GM18505 (cell line): ENCODE measurements around the gene RPS6KB2.

ENCODE experiments used
- ATAC-seq: cut with Tn5 transposase; IDR thresholded peaks from one replicate; pipeline ENCODE4 v1.9.1; 2021; ENCODE audit not compliant: unreplicated experiment
- POLR2A ChIP-seq: IDR thresholded peaks from 4 replicates; pipeline ENCODE4 v1.6.1; 2011; ENCODE audit warnings: borderline replicate concordance; ENCODE audit not compliant: insufficient read depth, insufficient read length; ENCODE audit errors: extremely low read depth

The RPS6KB2 gene

GRCh38 chr11:67392183-67392715 is 36.0 kb upstream of the RPS6KB2 start:
- no peak for TF ChIP-seq POLR2A
- peak; percentile 10 for ATAC-seq

- TF ChIP-seq POLR2A, result no peak
- no peak for ATAC-seq
These were observed 34.9 kb upstream of the RPS6KB2 start for GRCh38 chr11:67393437-67393836.

GRCh38 chr11:67393990-67394389 is 34.3 kb upstream of the RPS6KB2 start:
- no peak for TF ChIP-seq POLR2A
- ATAC-seq, result no peak

- no peak for ATAC-seq
- TF ChIP-seq POLR2A, result no peak
These were observed 32.6 kb upstream of the RPS6KB2 start for GRCh38 chr11:67395555-67396258.

- TF ChIP-seq POLR2A, result no peak
- no peak for ATAC-seq
These were observed 32.1 kb upstream of the RPS6KB2 start for GRCh38 chr11:67396259-67396581.

- no peak for ATAC-seq
- no peak for TF ChIP-seq POLR2A
These were observed 31.5 kb upstream of the RPS6KB2 start for GRCh38 chr11:67396587-67397389.

- ATAC-seq, result no peak
- no peak for TF ChIP-seq POLR2A
These were observed 30.8 kb upstream of the RPS6KB2 start for GRCh38 chr11:67397536-67397935.

GRCh38 chr11:67397986-67398660 is 30.2 kb upstream of the RPS6KB2 start:
- TF ChIP-seq POLR2A, result no peak
- ATAC-seq, result no peak

- no peak for ATAC-seq
- TF ChIP-seq POLR2A, result no peak
These were observed 29.4 kb upstream of the RPS6KB2 start for GRCh38 chr11:67398661-67399563.

- ATAC-seq, result no peak
- TF ChIP-seq POLR2A, result no peak
These were observed 27.9 kb upstream of the RPS6KB2 start for GRCh38 chr11:67400251-67400941.

- ATAC-seq, result peak; percentile 14
These were observed 27.3 kb upstream of the RPS6KB2 start for GRCh38 chr11:67400942-67401494.

More at GRCh38 chr11:67400942-67401494, 27.3 kb upstream of the RPS6KB2 start:
- TF ChIP-seq POLR2A, result no peak
